ENCODE measurements around the gene VPS8.

Gene VPS8

GRCh38 chr3:184777566-184778356, 34.2 kb upstream of the VPS8 start:
- Histone ChIP-seq H3K79me2 (no peaks in the 10 kb centered on the region), H3K4me3 (ENCODE audit: low read depth, low read length) (no peak overlapping the region), H3K27me3 (ENCODE audit: control insufficient read depth, insufficient read depth, low read length) (no peaks in the 10 kb centered on the region), H3K9me3 (ENCODE audit: control insufficient read depth, low read length) (no peaks in the 10 kb centered on the region), H3K4me2 (ENCODE audit: low read length) (no peak overlapping the region), H3K9ac (no peak overlapping the region), H3K27ac (no peak overlapping the region), H2AFZ (peak overlapping the region; percentile 20), H3K4me1 (no peaks in the 10 kb centered on the region), H3K36me3 (ENCODE audit: control insufficient read depth, insufficient read depth, low read length) (no peaks in the 10 kb centered on the region)
- TF ChIP-seq, protein P1, sequence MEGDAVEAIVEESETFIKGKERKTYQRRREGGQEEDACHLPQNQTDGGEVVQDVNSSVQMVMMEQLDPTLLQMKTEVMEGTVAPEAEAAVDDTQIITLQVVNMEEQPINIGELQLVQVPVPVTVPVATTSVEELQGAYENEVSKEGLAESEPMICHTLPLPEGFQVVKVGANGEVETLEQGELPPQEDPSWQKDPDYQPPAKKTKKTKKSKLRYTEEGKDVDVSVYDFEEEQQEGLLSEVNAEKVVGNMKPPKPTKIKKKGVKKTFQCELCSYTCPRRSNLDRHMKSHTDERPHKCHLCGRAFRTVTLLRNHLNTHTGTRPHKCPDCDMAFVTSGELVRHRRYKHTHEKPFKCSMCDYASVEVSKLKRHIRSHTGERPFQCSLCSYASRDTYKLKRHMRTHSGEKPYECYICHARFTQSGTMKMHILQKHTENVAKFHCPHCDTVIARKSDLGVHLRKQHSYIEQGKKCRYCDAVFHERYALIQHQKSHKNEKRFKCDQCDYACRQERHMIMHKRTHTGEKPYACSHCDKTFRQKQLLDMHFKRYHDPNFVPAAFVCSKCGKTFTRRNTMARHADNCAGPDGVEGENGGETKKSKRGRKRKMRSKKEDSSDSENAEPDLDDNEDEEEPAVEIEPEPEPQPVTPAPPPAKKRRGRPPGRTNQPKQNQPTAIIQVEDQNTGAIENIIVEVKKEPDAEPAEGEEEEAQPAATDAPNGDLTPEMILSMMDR (IDR thresholded peaks at IDR 0.05): peak; percentile 88

DNA sequence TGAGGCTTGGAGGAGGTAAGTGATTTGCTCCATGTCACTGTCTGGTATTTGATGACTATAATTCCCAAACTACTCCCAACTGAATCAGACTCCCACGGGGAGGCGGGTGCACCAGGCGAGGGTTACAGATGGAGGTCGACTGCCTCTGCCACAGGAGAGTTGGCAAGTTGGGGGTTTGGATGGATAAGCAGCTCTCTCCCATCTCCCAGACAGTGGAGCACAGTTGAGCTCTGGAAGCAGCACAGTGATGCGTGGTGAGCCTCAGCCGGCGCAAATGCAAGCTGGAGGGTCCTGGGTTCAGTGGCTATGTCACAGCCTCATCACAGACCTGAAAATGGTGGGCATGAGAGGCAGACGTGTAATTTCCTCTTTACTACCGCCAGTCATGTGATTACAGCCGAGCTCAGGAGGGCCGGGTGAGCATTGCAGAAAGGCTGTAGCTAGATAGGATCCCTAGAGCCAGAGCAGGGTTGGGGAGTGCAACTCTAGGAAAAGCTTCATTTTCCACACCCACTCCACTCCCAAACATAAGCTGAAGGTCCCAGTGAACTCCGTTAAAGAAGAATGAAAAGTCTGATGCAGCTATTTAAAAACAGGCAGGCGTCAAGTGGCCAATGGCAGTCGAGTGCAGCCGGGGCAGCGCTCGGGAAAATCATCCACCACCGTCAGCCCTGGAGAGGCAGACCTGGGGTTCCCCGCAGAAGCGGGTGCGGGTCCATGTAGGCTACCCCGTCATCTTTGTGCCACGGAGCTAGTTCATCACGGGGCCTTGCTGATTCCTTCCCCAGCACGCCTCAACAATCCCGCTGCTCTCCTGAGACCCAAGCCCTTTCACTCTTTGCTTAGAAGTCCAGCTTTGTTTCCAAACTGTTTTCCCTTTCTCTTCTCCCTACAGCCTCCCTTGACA, 33.3 kb upstream of the VPS8 start:
- Histone ChIP-seq H3K4me3 (ENCODE audit: low read depth, low read length) (no peak overlapping the region), H3K36me3 (ENCODE audit: control insufficient read depth, insufficient read depth, low read length) (no peaks in the 10 kb centered on the region), H3K27me3 (ENCODE audit: control insufficient read depth, insufficient read depth, low read length) (no peaks in the 10 kb centered on the region), H2AFZ (no peak overlapping the region), H3K27ac (no peak overlapping the region), H3K4me2 (ENCODE audit: low read length) (no peak overlapping the region), H3K9ac (no peak overlapping the region), H3K4me1 (no peaks in the 10 kb centered on the region), H3K79me2 (no peaks in the 10 kb centered on the region), H3K9me3 (ENCODE audit: control insufficient read depth, low read length) (no peaks in the 10 kb centered on the region)
- TF ChIP-seq, protein P1 (IDR thresholded peaks at IDR 0.05): no peak

- TF ChIP-seq, protein P1 (IDR thresholded peaks at IDR 0.05): no peak
- no peak overlapping the region for H3K9ac ChIP-seq
- H3K4me1 ChIP-seq: no peaks in the 10 kb centered on the region
- no peak overlapping the region for H2AFZ ChIP-seq
- H3K36me3 ChIP-seq (ENCODE audit: control insufficient read depth, insufficient read depth, low read length): no peaks in the 10 kb centered on the region
- H3K27me3 ChIP-seq (ENCODE audit: control insufficient read depth, insufficient read depth, low read length): no peaks in the 10 kb centered on the region
- no peak overlapping the region for H3K4me3 ChIP-seq (ENCODE audit: low read depth, low read length)
- H3K27ac ChIP-seq: no peak overlapping the region
- no peaks in the 10 kb centered on the region for H3K79me2 ChIP-seq
- no peak overlapping the region for H3K4me2 ChIP-seq (ENCODE audit: low read length)
- no peaks in the 10 kb centered on the region for H3K9me3 ChIP-seq (ENCODE audit: control insufficient read depth, low read length)
Observed at GRCh38 chr3:184780981-184781515, 30.9 kb upstream of the VPS8 start.

GRCh38 chr3:184781801-184782200, 30.2 kb upstream of the VPS8 start:
- Histone ChIP-seq H2AFZ (no peak overlapping the region), H3K79me2 (no peaks in the 10 kb centered on the region), H3K9me3 (ENCODE audit: control insufficient read depth, low read length) (no peaks in the 10 kb centered on the region), H3K27ac (no peak overlapping the region), H3K9ac (no peak overlapping the region), H3K4me1 (no peaks in the 10 kb centered on the region), H3K36me3 (ENCODE audit: control insufficient read depth, insufficient read depth, low read length) (no peaks in the 10 kb centered on the region), H3K27me3 (ENCODE audit: control insufficient read depth, insufficient read depth, low read length) (no peaks in the 10 kb centered on the region), H3K4me2 (ENCODE audit: low read length) (no peak overlapping the region), H3K4me3 (ENCODE audit: low read depth, low read length) (no peak overlapping the region)
- TF ChIP-seq, protein P1 (IDR thresholded peaks at IDR 0.05): no peak
